Mucosa of descending colon (tissue), 3 donors: ENCODE data around the gene LASP1NB.
"Not testable (repeated sequence)": the region's sequence is repeated elsewhere in the genome, so short reads cannot be mapped to it uniquely, and the experiment has no call there.

Experiments used
- ATAC-seq: fragments of 200-7000 bp; cut with Tn5 transposase; one replicate; pipeline ENCODE4 v1.9.1; 2020; ENCODE audit warnings: mild to moderate bottlenecking, moderate library complexity
- DNase-seq, 3 donors: peaks; one replicate each; pipeline ENCODE4 v3.0.0-alpha.2; 2020
- H3K36me3 ChIP-seq: fragments of 200-600 bp; one replicate; pipeline ENCODE4 v1.8.0; 2021; ENCODE audit warnings: low read depth, mild to moderate bottlenecking
- H3K4me1 ChIP-seq: fragments of 200-600 bp; one replicate; pipeline ENCODE4 v1.8.0; 2021; ENCODE audit warnings: low read depth, mild to moderate bottlenecking
- H3K4me3 ChIP-seq: fragments of 200-600 bp; one replicate; pipeline ENCODE4 v1.8.0; 2021; ENCODE audit warnings: mild to moderate bottlenecking
- H3K9me3 ChIP-seq: fragments of 200-600 bp; one replicate; pipeline ENCODE4 v1.8.0; 2021; ENCODE audit warnings: mild to moderate bottlenecking
- CTCF ChIP-seq: fragments of 200-600 bp; IDR thresholded peaks from one replicate; pipeline ENCODE4 v1.8.0; 2022; ENCODE audit warnings: antibody characterized with exemption, mild to moderate bottlenecking
- intact Hi-C, 2 donors: fragments of 100-400 bp; cut with DNase I in 1 of 2; cut with micrococcal nuclease in 1 of 2; formaldehyde crosslinking; loops; one replicate each; pipeline versions ENCODE4 v1.11.0 to v1.11.1; 2022; cut with DNase I, micrococcal nuclease
- donor health status: DM: no; HTN: no; CAD: no; lungs with moderate emphysema.
- donor health status: DM: no; HTN: no; CAD: no.
- donor health status: DM: no; HTN: yes; CAD: no.

LASP1NB gene

GRCh38 chr17:38920374-38921291, 4.8 kb upstream of the LASP1NB start:
- DNase-seq, result no peak
- no peak for ATAC-seq
- H3K9me3 ChIP-seq, result no peaks in the 10 kb centered on the region
- TF ChIP-seq CTCF, result no peak
- H3K4me1 ChIP-seq, result peaks cover 5% of the 10 kb centered on the region
- H3K4me3 ChIP-seq, result no peak overlapping the region
- H3K36me3 ChIP-seq, result peaks cover 7% of the 10 kb centered on the region
- intact Hi-C loops, result no loop called here

GRCh38 chr17:38921756-38922411, 3.5 kb upstream of the LASP1NB start:
- DNase-seq (no peak), ATAC-seq (no peak)
- no peak overlapping the region for H3K4me3 ChIP-seq
- intact Hi-C loops, result no loop called here
- no peaks in the 10 kb centered on the region for H3K9me3 ChIP-seq
- peaks cover 5% of the 10 kb centered on the region for H3K4me1 ChIP-seq
- TF ChIP-seq CTCF, result no peak
- H3K36me3 ChIP-seq, result peaks cover 4% of the 10 kb centered on the region

GRCh38 chr17:38922538-38923297, 2.7 kb upstream of the LASP1NB start:
- DNase-seq (peak in 1 of 3 donors; percentile 82), ATAC-seq (peak; percentile 40)
- intact Hi-C loops, result no loop called here
- H3K9me3 ChIP-seq, result no peaks in the 10 kb centered on the region
- no peak overlapping the region for H3K4me3 ChIP-seq
- peaks cover 5% of the 10 kb centered on the region for H3K4me1 ChIP-seq
- no peak for TF ChIP-seq CTCF
- peaks cover 4% of the 10 kb centered on the region for H3K36me3 ChIP-seq

- intact Hi-C loops, result no loop called here
- no peaks in the 10 kb centered on the region for H3K36me3 ChIP-seq
- no peak for TF ChIP-seq CTCF
- H3K9me3 ChIP-seq, result no peaks in the 10 kb centered on the region
- no peak overlapping the region for H3K4me3 ChIP-seq
- no peak for DNase-seq
- peak; percentile 18 for ATAC-seq
- H3K4me1 ChIP-seq, result peaks cover 5% of the 10 kb centered on the region
These were observed 1.1 kb downstream of the LASP1NB start for GRCh38 chr17:38926293-38927070.

- H3K4me1 ChIP-seq, intact Hi-C loops, ATAC-seq, DNase-seq, H3K4me3 ChIP-seq, H3K9me3 ChIP-seq, H3K36me3 ChIP-seq: not testable (repeated sequence)
These were observed 5.4 kb downstream of the LASP1NB start for GRCh38 chr17:38930782-38931181.

- H3K4me3 ChIP-seq, H3K4me1 ChIP-seq, H3K36me3 ChIP-seq, ATAC-seq, DNase-seq, intact Hi-C loops, H3K9me3 ChIP-seq: not testable (repeated sequence)
These were observed 8.5 kb downstream of the LASP1NB start for GRCh38 chr17:38933962-38934361.
